ENCODE measurements around the gene FANCL.
"Not testable (repeated sequence)": the region's sequence is repeated elsewhere in the genome, so short reads cannot be mapped to it uniquely, and the experiment has no call there.

- not testable (repeated sequence) for TF ChIP-seq YY1 (IDR thresholded peaks at IDR 0.05; ENCODE audit: insufficient read depth, insufficient read length); SUZ12 (IDR thresholded peaks at IDR 0.05; ENCODE audit: extremely low read depth, insufficient read depth, insufficient read length); ZNF274 (IDR thresholded peaks at IDR 0.05; ENCODE audit: low read depth, low read length)
Observed at GRCh38 chr2:58145769-58146168, 95.4 kb downstream of the FANCL start.
